OCI-LY7 (cell line): ENCODE results near the gene HPF1.

Source experiments
- CTCF ChIP-seq: fragments of 200-600 bp; sonication (generic); conservative IDR thresholded peaks from 2 replicates; pipeline ENCODE4 v1.5.1; 2014; ENCODE audit warnings: mild to moderate bottlenecking, antibody characterized with exemption, low read length, moderate library complexity, mixed read lengths
- EZH2phosphoT487 ChIP-seq: fragments of 200-600 bp; sonication (generic); IDR thresholded peaks from 2 replicates; pipeline ENCODE4 v1.6.1; 2018; ENCODE audit warnings: low read depth, borderline replicate concordance, mild to moderate bottlenecking, mixed run types, antibody characterized with exemption, low read length, moderate library complexity, mixed read lengths

DNA sequence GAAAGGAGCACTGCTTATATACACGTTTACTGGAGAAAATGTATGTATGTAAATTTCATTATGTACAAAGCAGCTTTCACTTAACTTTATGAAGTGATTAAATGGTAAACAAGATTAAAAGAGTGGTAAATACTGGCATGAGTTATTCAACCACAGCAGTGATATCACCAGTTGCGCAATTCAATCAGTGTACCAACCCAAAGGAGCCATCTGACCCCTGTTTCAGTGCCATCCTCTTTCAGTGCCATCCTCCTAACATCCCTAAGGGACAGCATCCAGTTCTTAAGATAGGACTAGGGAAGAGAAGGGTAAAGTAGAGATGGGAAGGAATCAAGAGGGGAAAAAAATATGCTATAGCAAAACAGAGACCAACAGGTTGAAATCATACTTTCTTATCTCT is 16.2 kb downstream of the HPF1 start:
- no peak for TF ChIP-seq CTCF
- TF ChIP-seq EZH2phosphoT487 = no peak
